HUES64 (cell line): ENCODE data around the gene PHF21B.

ENCODE experiments used
- H3K27ac ChIP-seq: 2 replicates; pipeline ENCODE4 v1.7.0; 2013; ENCODE audit warnings: low read depth, low read length, inconsistent platforms
- H3K27me3 ChIP-seq: 2 replicates; pipeline ENCODE4 v1.6.1; 2013; ENCODE audit warnings: mild to moderate bottlenecking, low read length; ENCODE audit not compliant: insufficient read depth
- H3K36me3 ChIP-seq: 2 replicates; pipeline ENCODE4 v1.6.1; 2013; ENCODE audit warnings: mild to moderate bottlenecking, low read length; ENCODE audit not compliant: insufficient read depth
- H3K4me1 ChIP-seq: 2 replicates; pipeline ENCODE4 v1.6.1; 2013; ENCODE audit warnings: mild to moderate bottlenecking, low read length, moderate library complexity; ENCODE audit not compliant: insufficient read depth
- H3K4me3 ChIP-seq: 2 replicates; pipeline ENCODE4 v1.5.1; 2013; ENCODE audit warnings: mild to moderate bottlenecking, low read length, moderate library complexity
- H3K9ac ChIP-seq: 2 replicates; pipeline ENCODE4 v1.6.1; 2013; ENCODE audit warnings: mild to moderate bottlenecking, low read depth, low read length
- H3K9me3 ChIP-seq: 2 replicates; pipeline ENCODE4 v1.6.1; 2013; ENCODE audit warnings: low read depth, low read length; ENCODE audit not compliant: insufficient read depth
- WGBS: fragments of 150-250, 120-280 bp; methylation state at CpG from one replicate; pipeline ENCODE4 v1.1.7; 2013; ENCODE audit warnings: missing lambda C conversion rate; 5-methylcytosine and 5-hydroxymethylcytosine counted together

PHF21B gene

DNA sequence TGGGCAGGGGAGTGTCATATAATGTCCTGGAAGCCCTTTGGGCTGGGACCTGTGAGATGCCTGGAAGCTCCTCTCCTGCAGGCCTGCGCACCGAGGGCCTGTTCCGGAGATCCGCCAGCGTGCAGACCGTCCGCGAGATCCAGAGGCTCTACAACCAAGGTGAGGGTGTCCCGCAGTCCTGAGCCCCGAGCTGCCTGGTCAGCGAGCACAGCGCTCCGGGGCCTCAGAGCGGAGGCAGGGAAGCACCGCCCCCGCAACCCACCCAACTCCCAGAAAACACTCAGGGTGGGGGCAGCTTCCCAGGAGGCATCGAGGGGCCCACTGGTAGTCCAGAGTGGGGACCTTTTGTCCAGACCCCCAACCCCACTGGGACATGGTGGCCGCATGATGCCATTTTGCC is 161.9 kb downstream of the PHF21B start:
- WGBS: 96% methylated on average over 18 of the region's 18 CpGs

DNA sequence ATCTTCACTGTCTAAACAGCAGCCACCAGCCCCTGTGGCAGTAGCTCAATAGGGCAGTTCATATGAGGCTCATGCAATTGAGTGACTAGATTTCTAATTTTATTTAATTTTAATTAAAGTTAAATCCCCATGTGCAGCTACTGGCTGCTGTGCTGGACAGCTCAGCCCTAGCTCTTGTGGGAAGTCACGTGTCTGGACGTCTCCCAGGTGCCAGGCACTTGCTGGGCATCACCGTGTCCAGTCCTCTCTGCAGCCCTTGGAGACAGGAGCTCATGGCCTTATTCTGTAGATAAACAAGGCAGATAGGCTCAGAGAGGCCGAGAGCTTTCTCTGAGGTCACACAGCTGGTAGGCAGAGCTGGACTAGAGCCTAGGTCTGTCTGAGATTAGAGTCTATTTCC is 162.4 kb downstream of the PHF21B start:
- Histone ChIP-seq H3K27ac (no peak overlapping the region), H3K4me1 (no peaks in the 10 kb centered on the region), H3K36me3 (no peaks in the 10 kb centered on the region), H3K9me3 (no peaks in the 10 kb centered on the region), H3K9ac (no peak overlapping the region), H3K27me3 (no peaks in the 10 kb centered on the region), H3K4me3 (no peak overlapping the region)
- 81% methylated on average over 4 of the region's 4 CpGs for WGBS

More for the DNA sequence above, 161.9 kb downstream of the PHF21B start:
- no peak overlapping the region for H3K27ac ChIP-seq
- no peak overlapping the region for H3K4me3 ChIP-seq
- H3K4me1 ChIP-seq: no peaks in the 10 kb centered on the region
- no peaks in the 10 kb centered on the region for H3K36me3 ChIP-seq
- no peaks in the 10 kb centered on the region for H3K9me3 ChIP-seq
- no peaks in the 10 kb centered on the region for H3K27me3 ChIP-seq
- no peak overlapping the region for H3K9ac ChIP-seq

DNA sequence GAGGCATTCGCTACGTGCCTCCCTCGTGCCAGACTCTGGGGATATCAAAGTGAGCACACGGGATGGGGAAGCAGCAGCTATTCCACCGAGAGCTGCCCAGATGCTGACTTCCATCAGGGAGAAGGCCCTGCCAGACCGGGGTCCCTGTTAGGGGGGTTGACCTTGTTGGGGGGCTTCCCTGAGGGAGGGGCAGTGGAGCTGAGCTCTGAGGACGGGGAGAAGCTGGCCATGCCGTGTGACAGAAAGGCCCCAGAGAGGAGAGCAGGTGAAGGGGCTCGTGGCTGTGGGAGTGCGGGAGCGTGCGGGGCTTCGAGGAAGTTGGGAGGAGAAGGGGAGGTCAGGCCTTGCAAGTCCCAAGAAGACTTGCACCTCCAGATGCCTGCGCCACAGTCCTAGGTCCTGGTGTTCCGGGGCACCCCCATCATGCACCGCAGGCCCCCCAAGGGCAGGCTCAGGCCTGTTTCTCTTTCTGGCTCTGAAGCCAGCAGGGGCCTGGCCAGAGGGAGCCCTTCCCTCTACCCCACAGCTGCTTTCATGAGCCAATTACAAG is 163.0 kb downstream of the PHF21B start:
- H3K27me3 ChIP-seq: no peaks in the 10 kb centered on the region
- no peaks in the 10 kb centered on the region for H3K36me3 ChIP-seq
- H3K4me3 ChIP-seq: no peak overlapping the region
- no peak overlapping the region for H3K9ac ChIP-seq
- no peaks in the 10 kb centered on the region for H3K9me3 ChIP-seq
- H3K4me1 ChIP-seq: no peaks in the 10 kb centered on the region
- WGBS: 94% methylated on average over 16 of the region's 16 CpGs
- H3K27ac ChIP-seq: no peak overlapping the region

DNA sequence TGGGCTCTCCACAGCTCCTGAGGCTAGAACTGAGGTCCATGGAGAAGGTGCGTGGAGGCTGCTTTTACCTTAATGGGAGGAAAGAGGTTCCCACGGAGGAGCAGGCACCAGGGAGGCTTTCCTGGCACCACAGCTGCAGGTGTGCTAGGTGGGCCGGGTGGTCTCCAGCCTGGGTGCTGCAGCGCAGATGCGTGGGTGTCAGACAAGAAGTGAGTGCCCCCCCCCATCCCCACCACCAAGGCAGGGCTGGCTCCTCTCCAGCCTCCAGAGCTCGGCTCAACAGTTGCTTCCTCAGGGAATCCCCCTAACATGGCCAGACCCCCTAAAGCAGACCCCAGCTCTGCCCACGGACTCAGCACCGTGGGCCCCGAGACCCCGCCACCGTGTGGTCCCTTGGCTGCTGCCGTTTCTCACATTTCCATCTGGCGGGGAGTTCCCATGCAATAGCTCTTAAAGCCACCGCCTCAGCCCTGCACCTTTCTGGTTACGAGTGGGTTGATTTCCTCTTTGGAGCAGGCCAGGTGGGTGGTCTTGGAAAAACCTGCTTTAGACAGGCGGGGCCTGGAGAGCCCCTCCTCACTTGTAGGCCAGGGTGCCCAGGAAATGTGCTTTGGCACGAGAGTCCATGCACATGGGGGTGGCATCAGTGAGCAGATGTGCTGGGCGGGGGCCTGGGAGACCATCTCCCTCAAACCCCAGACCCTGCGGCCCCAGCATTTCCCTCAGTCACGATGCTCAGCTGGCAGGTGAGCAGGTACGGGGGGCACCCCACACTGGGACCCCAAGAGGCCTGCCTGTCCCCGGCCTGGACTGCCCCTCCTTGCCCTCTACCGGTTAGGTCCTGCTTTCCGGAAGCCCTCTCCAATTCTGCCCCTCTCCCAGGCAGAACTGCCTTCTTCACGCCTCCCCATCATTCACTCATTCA is 163.7 kb downstream of the PHF21B start:
- H3K9me3 ChIP-seq: no peaks in the 10 kb centered on the region
- no peak overlapping the region for H3K9ac ChIP-seq
- H3K36me3 ChIP-seq: no peaks in the 10 kb centered on the region
- WGBS: 95% methylated on average over 25 of the region's 25 CpGs
- H3K27ac ChIP-seq: no peak overlapping the region
- H3K27me3 ChIP-seq: no peaks in the 10 kb centered on the region
- H3K4me3 ChIP-seq: no peak overlapping the region
- no peaks in the 10 kb centered on the region for H3K4me1 ChIP-seq

DNA sequence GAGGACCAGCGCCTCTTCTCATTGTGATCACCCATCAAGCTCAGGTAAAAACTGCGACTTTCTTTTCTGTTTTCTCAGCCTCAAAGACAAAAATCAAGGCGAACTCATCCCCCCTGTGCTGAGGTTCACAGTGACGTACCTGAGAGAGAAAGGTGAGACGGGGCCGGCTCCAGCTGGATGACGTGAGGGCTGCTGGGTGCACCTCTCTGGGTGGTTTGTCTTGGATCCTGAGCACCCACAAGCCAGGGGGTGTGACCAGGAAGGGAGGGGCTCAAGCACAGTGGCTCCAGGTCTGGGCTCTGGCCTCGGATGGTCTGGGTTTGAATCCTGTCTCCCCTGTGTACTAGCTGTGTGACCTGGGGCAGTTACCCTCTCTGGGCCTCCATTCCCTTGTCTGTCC is 164.6 kb downstream of the PHF21B start:
- no peaks in the 10 kb centered on the region for H3K27me3 ChIP-seq
- 93% methylated on average over 8 of the region's 8 CpGs for WGBS

DNA sequence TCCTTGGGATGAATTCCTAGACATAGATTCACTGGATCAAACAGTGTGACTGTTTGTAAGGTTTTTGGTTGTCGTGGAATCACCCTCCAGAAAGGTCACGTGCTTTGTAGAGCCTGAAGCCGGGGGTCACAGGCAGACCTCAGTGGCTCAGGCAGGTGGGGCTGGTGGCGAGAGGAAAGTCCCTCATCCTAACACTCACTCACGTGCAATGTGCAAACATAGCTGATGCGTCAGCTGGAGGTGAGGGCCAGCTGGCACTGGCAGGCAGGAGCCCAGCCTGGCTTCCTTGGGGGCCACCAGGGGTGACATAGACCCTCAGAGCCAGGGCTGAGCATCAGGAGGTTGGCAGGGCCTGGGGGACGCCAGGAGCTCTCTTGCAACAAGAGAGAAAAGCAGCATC is 167.4 kb downstream of the PHF21B start:
- Histone ChIP-seq H3K27ac (no peak overlapping the region), H3K9me3 (no peaks in the 10 kb centered on the region), H3K27me3 (no peaks in the 10 kb centered on the region), H3K4me1 (no peaks in the 10 kb centered on the region), H3K4me3 (no peak overlapping the region), H3K9ac (no peak overlapping the region), H3K36me3 (peaks cover 6% of the 10 kb centered on the region; the same call in 1 of the 2 replicates)
- WGBS: 93% methylated on average over 7 of the region's 7 CpGs

More for the DNA sequence above, 164.6 kb downstream of the PHF21B start:
- H3K4me1 ChIP-seq: no peaks in the 10 kb centered on the region
- H3K9me3 ChIP-seq: no peaks in the 10 kb centered on the region
- H3K36me3 ChIP-seq: no peaks in the 10 kb centered on the region
- H3K9ac ChIP-seq: no peak overlapping the region
- H3K4me3 ChIP-seq: no peak overlapping the region
- no peak overlapping the region for H3K27ac ChIP-seq

DNA sequence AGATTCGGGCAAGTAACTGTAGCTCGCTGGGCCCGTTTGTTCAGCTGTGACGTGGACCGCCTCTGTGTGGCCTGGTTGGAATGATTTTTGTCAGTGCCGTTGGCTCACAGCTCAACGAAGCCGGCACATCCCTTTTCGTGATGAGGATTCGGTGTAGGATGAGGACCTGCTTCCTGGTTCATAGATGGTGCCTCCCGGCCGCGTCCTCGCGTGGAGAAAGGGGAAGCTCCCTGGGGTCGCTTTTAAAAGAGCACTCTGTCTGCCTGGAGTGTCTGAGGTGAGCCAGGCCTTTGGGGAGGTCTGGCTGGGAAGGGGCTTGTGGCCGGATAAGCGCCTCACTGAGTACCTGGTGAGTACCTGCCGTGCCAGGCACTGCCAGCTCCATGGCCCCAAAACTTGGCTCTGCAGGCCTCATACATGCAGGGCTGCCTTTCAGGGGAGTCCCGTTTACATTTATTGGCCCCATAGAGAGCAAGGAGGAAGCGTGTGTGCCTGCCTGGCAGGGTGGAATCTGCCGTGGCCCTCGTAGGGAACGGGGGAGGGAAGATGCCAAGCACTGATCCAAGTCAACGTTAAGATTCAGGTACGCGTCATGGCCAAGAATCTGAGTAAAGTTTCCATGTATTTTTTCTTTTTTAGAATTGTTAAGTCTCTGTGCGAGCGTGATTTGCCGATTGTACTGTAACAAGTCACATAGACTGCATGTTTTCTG is 169.0 kb downstream of the PHF21B start:
- WGBS: 91% methylated on average over 30 of the region's 30 CpGs
- Histone ChIP-seq H3K9me3 (no peaks in the 10 kb centered on the region), H3K36me3 (peaks cover 6% of the 10 kb centered on the region; the same call in 1 of the 2 replicates), H3K27me3 (no peaks in the 10 kb centered on the region), H3K27ac (no peak overlapping the region), H3K9ac (no peak overlapping the region), H3K4me3 (no peak overlapping the region), H3K4me1 (0 out of 2 replicates have a peak, but pooled peaks cover 4% of the 10 kb centered on the region)

DNA sequence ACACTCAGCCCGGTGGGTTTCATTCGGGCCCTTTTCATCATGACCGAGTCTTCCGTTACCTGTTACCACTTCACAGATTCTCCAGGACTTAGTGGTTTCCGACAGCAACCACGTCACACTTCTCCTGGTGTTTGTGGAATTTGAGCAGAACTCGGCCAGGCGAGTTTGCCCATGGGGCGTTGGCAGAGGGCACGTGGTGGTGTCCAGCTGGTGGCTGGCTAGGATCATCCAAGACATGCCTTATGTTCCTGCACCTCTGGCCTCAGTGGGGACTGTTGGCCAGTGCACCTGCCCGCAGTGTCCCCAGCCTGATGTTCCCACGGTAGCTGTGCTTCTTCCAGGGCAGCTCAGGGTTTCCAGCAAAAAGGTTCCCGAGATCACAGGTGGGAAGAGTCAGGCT is 170.1 kb downstream of the PHF21B start:
- H3K9ac ChIP-seq: no peak overlapping the region
- no peak overlapping the region for H3K4me3 ChIP-seq
- H3K27ac ChIP-seq: no peak overlapping the region
- H3K27me3 ChIP-seq: no peaks in the 10 kb centered on the region
- H3K4me1 ChIP-seq: 0 out of 2 replicates have a peak, but pooled peaks cover 4% of the 10 kb centered on the region
- H3K9me3 ChIP-seq: peaks cover 3% of the 10 kb centered on the region; the same call in 1 of the 2 replicates
- H3K36me3 ChIP-seq: peaks cover 8% of the 10 kb centered on the region
- WGBS: 92% methylated on average over 13 of the region's 13 CpGs

DNA sequence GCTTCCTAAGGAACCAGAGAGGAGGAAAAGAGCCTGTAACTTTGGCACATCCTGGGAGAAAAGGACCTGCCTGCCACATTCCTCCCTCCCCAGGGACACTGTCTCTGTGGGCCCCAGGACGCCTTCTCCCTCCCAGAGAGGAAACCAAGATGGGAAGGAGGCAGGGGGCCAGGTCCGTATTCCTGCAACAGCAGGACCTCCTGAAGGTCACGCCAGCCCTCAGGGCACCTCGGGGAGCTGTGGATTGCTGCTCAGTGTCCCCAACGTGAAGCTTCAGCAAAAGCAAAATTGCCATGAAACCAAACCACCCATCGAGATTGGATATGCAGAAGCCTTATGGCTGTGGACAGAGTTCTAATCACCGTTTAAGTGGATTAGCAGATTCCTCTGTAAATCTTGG is 170.7 kb downstream of the PHF21B start:
- Histone ChIP-seq H3K27me3 (no peaks in the 10 kb centered on the region), H3K4me1 (0 out of 2 replicates have a peak, but pooled peaks cover 4% of the 10 kb centered on the region), H3K36me3 (peaks cover 8% of the 10 kb centered on the region), H3K9ac (no peak overlapping the region), H3K27ac (no peak overlapping the region), H3K4me3 (no peak overlapping the region), H3K9me3 (peaks cover 9% of the 10 kb centered on the region; the same call in 1 of the 2 replicates)
- 84% methylated on average over 7 of the region's 7 CpGs for WGBS

DNA sequence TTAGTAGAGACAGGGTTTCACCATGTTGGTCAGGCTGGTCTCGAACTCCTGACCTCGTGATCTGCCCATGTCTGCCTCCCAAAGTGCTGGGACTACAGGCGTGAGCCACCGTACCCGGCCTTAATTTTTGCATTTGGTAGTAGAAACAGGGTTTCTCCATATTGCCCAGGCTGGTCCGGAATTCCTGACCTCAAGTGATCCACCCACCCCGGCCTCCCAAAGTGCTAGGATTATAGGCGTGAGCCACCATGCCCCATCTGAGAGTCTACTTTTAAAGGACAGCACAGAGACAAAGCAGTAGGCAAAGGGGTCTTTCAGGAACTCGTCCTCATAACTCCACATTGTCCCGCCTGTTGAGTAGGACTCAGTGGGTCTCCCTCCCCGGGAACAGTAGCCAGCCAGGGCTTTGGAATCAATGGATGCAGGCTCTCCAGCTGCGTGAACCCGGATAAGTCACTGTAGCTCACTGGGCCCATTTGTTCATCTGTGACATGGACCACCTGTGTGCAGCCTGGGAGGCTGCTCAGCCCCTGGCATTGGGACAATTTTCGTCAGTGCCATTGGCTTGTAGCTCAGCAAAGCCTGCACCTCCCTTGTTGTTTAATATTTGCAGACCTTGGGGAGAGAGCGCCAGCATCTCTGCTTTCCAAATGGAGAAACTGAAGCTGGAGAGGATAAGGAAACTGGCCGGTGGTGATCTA is 171.3 kb downstream of the PHF21B start:
- Histone ChIP-seq H3K4me3 (no peak overlapping the region), H3K27me3 (no peaks in the 10 kb centered on the region), H3K36me3 (peaks cover 8% of the 10 kb centered on the region), H3K9ac (no peak overlapping the region), H3K27ac (no peak overlapping the region), H3K9me3 (peaks cover 15% of the 10 kb centered on the region; the same call in 1 of the 2 replicates), H3K4me1 (0 out of 2 replicates have a peak, but pooled peaks cover 4% of the 10 kb centered on the region)
- WGBS: 94% methylated on average over 16 of the region's 16 CpGs
